Endothelial cell (in vitro differentiated cells): ENCODE data around the gene PCDHB2. TPM values are rescaled to one million over a fixed set of nuclear protein-coding genes. Genes with fewer than 3 reads are reported as not detected.
"Not testable (repeated sequence)": the region's sequence is repeated elsewhere in the genome, so short reads cannot be mapped to it uniquely, and the experiment has no call there.

Experiments
- DNase-seq: peaks from one replicate; pipeline ENCODE4 v3.0.0; 2021; ENCODE audit warnings: low spot score
- H3K27ac Mint-ChIP-seq: one replicate; pipeline ENCODE4 v1.8.0; 2021; ENCODE audit warnings: mixed read lengths, inconsistent platforms; ENCODE audit not compliant: unreplicated experiment
- H3K27me3 Mint-ChIP-seq: one replicate; pipeline ENCODE4 v1.8.0; 2021; ENCODE audit warnings: mild to moderate bottlenecking, moderate library complexity, mixed read lengths, inconsistent platforms; ENCODE audit not compliant: unreplicated experiment
- H3K36me3 Mint-ChIP-seq: one replicate; pipeline ENCODE4 v1.8.0; 2021; ENCODE audit warnings: mild to moderate bottlenecking, low read depth, mixed read lengths, inconsistent platforms; ENCODE audit not compliant: unreplicated experiment
- H3K4me1 Mint-ChIP-seq: one replicate; pipeline ENCODE4 v1.8.0; 2021; ENCODE audit warnings: mild to moderate bottlenecking, mixed read lengths, inconsistent platforms; ENCODE audit not compliant: unreplicated experiment
- H3K4me3 Mint-ChIP-seq: one replicate; pipeline ENCODE4 v1.8.0; 2021; ENCODE audit warnings: mild to moderate bottlenecking, mixed read lengths, inconsistent platforms; ENCODE audit not compliant: unreplicated experiment
- H3K9me3 Mint-ChIP-seq: one replicate; pipeline ENCODE4 v1.8.0; 2021; ENCODE audit warnings: mixed read lengths, inconsistent platforms; ENCODE audit not compliant: unreplicated experiment
- total RNA-seq: library from RNA; stranded (reverse); fragmentation: NEBNext Ultra II Directional; extraction: Animal tissue kit (Norgen Biotek cat#: 25700); gene quantifications from one replicate; pipeline ENCODE4 v1.2.1, GENCODE V29; 2021; ENCODE audit not compliant: unreplicated experiment
- TF ChIP-seq, protein P1 (sequence below): fragments of 200-600 bp; sonication (generic); IDR thresholded peaks from one replicate; pipeline ENCODE4 v1.5.0; 2021; ENCODE audit warnings: antibody characterized with exemption; ENCODE audit not compliant: unreplicated experiment

Gene PCDHB2
- total RNA-seq, 1 donor from 2014 or later = 44.9 TPM

DNA sequence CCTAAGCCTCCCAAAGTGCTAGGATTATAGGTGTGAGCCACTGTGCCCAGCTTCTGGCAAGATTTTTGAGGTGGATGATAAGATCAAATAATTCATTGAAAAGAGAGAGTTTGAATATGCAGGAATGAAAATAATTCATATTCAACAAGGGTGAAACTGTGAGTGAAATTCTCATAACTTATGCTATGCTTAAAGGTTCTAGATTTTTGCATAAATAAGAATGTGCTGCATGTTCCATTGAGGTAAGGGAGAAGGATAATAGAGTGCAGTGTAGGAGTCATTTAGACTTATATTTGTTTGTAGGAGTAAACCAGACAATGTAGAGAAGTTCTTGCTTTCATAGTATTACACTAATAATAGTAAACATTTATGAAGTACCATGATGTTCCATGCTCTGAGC lies 12.2 kb upstream of the PCDHB2 start:
- Mint-ChIP-seq H3K4me1 (peaks cover 9% of the 10 kb centered on the region), H3K9me3 (no peaks in the 10 kb centered on the region), H3K27ac (no peak overlapping the region), H3K4me3 (no peak overlapping the region), H3K36me3 (no peaks in the 10 kb centered on the region), H3K27me3 (peaks cover 4% of the 10 kb centered on the region)
- TF ChIP-seq, protein P1, sequence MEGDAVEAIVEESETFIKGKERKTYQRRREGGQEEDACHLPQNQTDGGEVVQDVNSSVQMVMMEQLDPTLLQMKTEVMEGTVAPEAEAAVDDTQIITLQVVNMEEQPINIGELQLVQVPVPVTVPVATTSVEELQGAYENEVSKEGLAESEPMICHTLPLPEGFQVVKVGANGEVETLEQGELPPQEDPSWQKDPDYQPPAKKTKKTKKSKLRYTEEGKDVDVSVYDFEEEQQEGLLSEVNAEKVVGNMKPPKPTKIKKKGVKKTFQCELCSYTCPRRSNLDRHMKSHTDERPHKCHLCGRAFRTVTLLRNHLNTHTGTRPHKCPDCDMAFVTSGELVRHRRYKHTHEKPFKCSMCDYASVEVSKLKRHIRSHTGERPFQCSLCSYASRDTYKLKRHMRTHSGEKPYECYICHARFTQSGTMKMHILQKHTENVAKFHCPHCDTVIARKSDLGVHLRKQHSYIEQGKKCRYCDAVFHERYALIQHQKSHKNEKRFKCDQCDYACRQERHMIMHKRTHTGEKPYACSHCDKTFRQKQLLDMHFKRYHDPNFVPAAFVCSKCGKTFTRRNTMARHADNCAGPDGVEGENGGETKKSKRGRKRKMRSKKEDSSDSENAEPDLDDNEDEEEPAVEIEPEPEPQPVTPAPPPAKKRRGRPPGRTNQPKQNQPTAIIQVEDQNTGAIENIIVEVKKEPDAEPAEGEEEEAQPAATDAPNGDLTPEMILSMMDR = no peak
- no peak for DNase-seq

DNA sequence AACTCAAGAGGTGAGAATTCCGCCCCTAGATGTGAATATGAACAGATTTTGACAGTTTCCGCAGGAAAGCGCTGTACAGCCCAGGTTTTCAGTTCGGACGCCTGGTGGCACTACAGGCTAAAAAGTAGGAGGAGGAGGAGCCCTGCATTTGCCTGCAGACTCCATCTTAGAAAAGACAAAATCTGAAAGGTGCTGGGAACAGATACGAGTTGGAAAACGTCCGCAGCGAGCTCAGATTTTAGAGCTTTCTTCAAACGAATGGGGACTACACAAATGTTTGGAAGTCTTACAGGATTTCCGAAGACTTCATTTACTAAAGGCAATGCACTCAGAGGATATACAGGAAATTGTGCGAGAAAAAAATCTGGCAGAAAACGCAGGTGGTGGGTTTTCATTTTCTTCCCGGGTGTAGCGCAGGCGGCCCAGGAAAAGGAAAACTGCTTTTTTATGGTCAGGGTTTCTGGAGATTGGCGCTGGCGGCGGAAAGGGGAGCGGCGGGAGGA lies 9.9 kb upstream of the PCDHB2 start:
- peak; percentile 66 for DNase-seq
- Mint-ChIP-seq H3K36me3 (no peaks in the 10 kb centered on the region), H3K27me3 (peaks cover 4% of the 10 kb centered on the region), H3K4me3 (peak overlapping the region; percentile 95), H3K9me3 (no peaks in the 10 kb centered on the region), H3K27ac (peak overlapping the region; percentile 97), H3K4me1 (peaks cover 9% of the 10 kb centered on the region)
- TF ChIP-seq, protein P1 = no peak

DNA sequence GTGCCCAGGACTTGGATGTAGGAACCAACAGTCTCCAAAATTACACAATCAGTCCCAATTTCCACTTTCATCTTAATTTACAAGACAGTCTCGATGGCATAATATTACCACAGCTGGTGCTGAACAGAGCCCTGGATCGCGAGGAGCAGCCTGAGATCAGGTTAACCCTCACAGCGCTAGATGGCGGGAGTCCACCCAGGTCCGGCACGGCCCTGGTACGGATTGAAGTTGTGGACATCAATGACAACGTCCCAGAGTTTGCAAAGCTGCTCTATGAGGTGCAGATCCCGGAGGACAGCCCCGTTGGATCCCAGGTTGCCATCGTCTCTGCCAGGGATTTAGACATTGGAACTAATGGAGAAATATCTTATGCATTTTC lies 837 bp downstream of the PCDHB2 start:
- H3K27ac Mint-ChIP-seq = peak overlapping the region; percentile 92
- peaks cover 15% of the 10 kb centered on the region for H3K4me1 Mint-ChIP-seq
- TF ChIP-seq, protein P1 = no peak
- H3K4me3 Mint-ChIP-seq = peak overlapping the region; percentile 99
- H3K27me3 Mint-ChIP-seq = peaks cover 12% of the 10 kb centered on the region
- no peak for DNase-seq
- peaks cover 31% of the 10 kb centered on the region for H3K36me3 Mint-ChIP-seq
- H3K9me3 Mint-ChIP-seq = peaks cover 2% of the 10 kb centered on the region

DNA sequence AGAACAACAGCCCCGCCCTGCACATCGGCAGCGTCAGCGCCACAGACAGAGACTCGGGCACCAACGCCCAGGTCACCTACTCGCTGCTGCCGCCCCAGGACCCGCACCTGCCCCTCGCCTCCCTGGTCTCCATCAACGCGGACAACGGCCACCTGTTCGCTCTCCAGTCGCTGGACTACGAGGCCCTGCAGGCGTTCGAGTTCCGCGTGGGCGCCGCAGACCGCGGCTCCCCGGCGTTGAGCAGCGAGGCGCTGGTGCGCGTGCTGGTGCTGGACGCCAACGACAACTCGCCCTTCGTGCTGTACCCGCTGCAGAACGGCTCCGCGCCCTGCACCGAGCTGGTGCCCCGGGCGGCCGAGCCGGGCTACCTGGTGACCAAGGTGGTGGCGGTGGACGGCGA lies 1.8 kb downstream of the PCDHB2 start:
- Mint-ChIP-seq H3K36me3 (peaks cover 39% of the 10 kb centered on the region), H3K27me3 (peaks cover 15% of the 10 kb centered on the region), H3K4me3 (peak overlapping the region; percentile 99), H3K4me1 (peaks cover 16% of the 10 kb centered on the region)
- not testable (repeated sequence) for H3K9me3 Mint-ChIP-seq, DNase-seq, H3K27ac Mint-ChIP-seq

DNA sequence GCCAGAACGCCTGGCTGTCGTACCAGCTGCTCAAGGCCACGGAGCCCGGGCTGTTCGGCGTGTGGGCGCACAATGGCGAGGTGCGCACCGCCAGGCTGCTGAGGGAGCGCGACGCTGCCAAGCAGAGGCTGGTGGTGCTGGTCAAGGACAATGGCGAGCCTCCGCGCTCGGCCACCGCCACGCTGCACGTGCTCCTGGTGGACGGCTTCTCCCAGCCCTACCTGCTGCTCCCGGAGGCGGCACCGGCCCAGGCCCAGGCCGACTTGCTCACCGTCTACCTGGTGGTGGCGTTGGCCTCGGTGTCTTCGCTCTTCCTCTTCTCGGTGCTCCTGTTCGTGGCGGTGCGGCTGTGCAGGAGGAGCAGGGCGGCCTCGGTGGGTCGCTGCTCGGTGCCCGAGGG lies 2.2 kb downstream of the PCDHB2 start:
- not testable (repeated sequence) for DNase-seq, H3K27ac Mint-ChIP-seq, H3K9me3 Mint-ChIP-seq
- peaks cover 16% of the 10 kb centered on the region for H3K4me1 Mint-ChIP-seq
- peaks cover 15% of the 10 kb centered on the region for H3K27me3 Mint-ChIP-seq
- H3K36me3 Mint-ChIP-seq = peaks cover 43% of the 10 kb centered on the region
- H3K4me3 Mint-ChIP-seq = peak overlapping the region; percentile 74

DNA sequence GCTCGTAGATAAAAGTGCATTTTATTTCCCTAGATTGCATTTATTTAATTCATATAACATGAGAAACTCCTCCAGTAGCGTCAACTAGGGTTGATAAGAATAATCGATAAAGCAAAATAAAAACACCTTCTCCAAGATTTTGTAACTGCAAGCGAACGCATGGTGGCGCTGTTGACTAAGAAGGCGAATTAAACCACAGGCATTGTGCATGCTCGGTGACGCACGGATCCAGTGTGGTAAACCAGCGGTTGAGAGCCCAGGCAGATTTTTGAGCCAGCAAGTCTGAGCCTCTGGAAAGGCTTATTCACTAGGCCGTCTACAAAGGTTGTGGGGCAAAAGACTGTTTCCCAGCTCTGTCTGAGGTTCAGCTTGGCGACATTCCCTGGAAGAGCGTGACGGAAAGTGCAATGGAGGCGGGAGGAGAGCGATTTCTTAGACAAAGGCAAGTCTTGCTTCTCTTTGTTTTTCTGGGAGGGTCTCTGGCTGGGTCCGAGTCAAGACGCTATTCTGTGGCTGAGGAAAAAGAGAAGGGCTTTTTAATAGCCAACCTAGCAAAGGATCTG lies 5.9 kb downstream of the PCDHB2 start, which contains the start of gene PCDHB3:
PCDHB3 (plus strand) TSS at position 231 of the 563 bp plus-strand sequence; CDS start at position 408, 177 bp downstream.
- H3K4me1 Mint-ChIP-seq = peaks cover 13% of the 10 kb centered on the region
- TF ChIP-seq, protein P1 = peak; percentile 83
- H3K27me3 Mint-ChIP-seq = peaks cover 4% of the 10 kb centered on the region
- peak; percentile 66 for DNase-seq
- H3K27ac Mint-ChIP-seq = peak within 1 kb of the TSS; percentile 88
- peaks cover 44% of the 10 kb centered on the region for H3K36me3 Mint-ChIP-seq
- H3K9me3 Mint-ChIP-seq = peaks cover 4% of the 10 kb centered on the region
- H3K4me3 Mint-ChIP-seq = peak within 1 kb of the TSS; percentile 84
